CD4-positive, alpha-beta T cell treated with Interferon alpha-2 for 1 hour (primary cell): ENCODE results near the gene PXT1.
A peak's percentile ranks its signal among the peaks of the same experiment; 100 is the strongest.
"Not testable (repeated sequence)": the region's sequence is repeated elsewhere in the genome, so short reads cannot be mapped to it uniquely, and the experiment has no call there.

ENCODE experiments used
- DNase-seq, 2 donors: peaks; one replicate each; pipeline ENCODE4 v3.0.0-alpha.2; 2020 to 2022

The PXT1 gene, protein sequence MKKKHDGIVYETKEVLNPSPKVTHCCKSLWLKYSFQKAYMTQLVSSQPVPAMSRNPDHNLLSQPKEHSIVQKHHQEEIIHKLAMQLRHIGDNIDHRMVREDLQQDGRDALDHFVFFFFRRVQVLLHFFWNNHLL

GRCh38 chr6:36442671-36443470, at the start of gene PXT1, which contains the start of gene KCTD20:
PXT1 (minus strand) TSS chr6:36442854; CDS start chr6:36426082, 16,772 bp downstream.
KCTD20 (plus strand) TSS chr6:36443000; CDS start chr6:36470098, 27,098 bp downstream.
- DNase-seq = peak; percentile 83 to 88

DNA sequence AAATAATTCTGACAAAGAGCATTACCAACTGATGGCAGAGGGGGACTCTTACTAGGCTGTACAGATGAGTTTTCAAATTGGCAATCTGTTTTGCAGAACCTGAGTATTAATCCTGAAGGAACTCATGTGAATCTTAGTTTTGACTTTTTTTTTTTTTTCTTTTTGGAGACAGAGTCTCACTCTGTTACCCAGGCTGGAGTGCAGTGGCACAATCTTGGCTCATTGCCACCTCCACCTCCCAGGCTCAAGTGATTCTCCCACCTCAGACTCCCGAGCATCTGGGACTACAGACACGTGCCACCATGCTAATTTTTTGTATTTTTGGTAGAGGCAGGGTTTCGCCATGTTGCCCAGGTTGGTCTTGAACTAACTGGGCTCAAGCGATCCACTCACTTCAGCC, 49.4 kb upstream of the PXT1 start:
- no peak for DNase-seq

DNA sequence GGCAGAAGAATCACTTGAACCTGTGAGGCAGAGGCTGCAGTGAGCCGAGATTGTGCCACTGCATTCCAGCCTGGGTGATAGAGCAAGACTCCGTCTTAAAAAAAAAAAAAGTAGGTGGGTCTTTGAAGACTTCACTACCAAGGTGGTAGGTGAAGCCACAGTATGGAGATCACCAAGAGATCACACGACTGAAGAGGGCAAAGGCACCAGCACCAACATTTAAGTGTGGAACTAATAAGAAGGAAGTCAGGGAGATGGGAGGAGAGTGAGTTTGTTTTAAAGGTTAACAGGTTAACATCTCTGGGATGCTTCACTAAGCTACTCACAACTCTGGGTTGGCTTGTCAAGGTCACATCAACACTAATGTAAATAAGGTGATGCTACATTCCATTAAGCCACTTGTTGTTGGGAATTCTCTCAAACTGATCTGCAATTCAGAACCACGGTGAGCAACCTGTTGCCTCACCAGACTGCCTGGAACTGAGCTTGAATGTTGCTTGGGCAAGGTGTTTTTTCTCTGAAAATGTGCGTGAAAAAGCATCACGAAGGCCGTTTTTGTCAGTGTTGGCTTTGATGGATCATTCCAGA, 48.8 kb upstream of the PXT1 start:
- no peak for DNase-seq

GRCh38 chr6:36489426-36489825, 46.8 kb upstream of the PXT1 start:
- no peak for DNase-seq

DNA sequence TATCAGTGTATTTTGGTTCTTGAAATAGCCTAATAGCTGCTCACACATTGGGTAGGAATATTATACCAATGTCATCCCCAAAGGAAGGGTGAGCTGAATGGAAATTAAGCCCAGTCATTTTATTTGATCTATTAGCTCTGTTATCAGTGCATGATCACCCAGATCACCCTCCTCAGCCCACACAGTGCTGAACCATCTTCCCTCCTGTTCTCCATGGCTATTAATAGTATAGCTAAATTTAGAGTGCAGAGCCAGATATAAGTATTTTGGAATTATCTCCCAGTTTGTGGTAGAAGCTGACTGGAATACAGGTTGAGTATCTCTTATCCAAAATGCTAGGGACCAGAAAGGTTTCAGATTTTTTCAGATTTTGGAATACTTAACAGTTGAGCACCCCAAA, 45.6 kb upstream of the PXT1 start:
- DNase-seq = no peak

DNA sequence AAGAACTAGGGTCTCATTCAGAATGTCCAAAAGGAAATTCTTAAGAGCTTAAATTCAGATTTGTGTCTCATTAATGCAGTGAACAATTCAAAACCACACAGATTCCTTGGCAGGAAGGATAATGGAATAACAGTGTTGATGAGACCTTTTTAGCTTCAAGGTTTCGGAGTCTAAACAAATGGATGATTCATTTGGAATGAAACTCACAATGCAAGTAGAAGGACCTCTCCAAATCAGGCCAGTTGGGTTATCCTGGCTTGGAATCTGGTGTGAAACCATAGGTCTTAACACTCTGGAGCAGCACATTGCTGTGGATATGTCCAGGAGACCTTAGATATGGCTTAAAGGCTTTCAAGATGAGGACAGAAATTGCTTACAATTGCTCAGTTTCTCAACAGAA, 45.0 kb upstream of the PXT1 start:
- no peak for DNase-seq

GRCh38 chr6:36484736-36485135, 42.1 kb upstream of the PXT1 start:
- no peak for DNase-seq

DNA sequence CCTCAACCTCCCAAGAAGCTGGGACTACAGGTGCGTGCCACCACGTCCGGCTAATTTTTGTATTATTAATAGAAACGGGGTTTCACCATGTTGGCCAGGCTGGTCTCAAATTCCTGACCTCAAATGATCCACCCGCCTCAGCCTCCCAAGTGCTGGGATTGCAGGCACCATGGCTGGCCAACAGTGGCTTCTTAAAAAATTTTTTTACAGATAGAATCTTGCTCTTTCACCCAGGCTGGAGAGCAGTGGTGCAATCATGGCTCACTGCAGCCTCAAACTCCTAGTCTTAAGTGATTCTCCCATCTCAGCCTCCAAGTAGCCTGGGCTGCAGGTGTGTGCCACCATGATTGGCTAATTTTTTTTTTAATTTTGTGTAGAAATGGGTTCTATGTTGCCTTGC, 40.7 kb upstream of the PXT1 start:
- DNase-seq = not testable (repeated sequence)

DNA sequence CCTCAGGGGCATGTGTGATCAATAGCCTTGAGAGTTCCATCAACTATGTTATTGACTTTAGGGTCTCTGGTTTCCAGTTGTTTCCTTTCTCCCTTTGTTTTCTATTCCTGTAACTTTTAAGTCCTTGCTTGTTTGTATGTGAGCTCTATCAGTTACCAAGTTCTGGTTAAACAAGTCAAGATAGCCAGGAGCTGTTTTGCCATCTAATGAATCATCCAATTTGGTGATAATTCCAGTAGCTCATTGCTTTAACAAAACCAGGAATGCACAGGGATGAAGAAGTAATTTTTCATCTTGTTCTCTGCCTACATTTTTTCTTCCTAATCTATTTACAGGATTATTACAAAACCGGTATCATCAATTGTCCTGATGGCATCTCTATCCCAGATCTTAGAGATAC, 36.6 kb upstream of the PXT1 start:
- no peak for DNase-seq

GRCh38 chr6:36478051-36478526, 35.4 kb upstream of the PXT1 start:
- no peak for DNase-seq

DNA sequence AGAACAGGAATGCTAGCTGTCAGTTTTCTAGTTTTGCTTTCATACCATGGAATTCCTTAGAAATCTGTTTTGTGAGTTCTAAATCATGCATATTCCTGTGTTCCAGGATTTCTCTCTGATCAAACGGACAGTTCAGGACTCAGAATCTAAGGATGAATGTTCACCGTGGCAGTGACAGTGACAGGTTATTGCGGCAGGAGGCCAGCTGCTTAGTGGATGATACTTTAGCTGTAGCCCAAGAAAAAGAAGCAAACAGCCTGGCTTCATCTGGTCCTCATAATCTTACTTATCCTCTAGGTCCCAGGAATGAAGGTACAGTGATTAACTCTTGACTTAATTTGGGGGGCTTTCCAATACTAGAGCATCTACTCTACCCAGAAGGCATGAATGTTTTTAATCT, 27.3 kb upstream of the PXT1 start:
- no peak for DNase-seq

- DNase-seq = no peak
These were observed 26.6 kb upstream of the PXT1 start for GRCh38 chr6:36469148-36469661.

DNA sequence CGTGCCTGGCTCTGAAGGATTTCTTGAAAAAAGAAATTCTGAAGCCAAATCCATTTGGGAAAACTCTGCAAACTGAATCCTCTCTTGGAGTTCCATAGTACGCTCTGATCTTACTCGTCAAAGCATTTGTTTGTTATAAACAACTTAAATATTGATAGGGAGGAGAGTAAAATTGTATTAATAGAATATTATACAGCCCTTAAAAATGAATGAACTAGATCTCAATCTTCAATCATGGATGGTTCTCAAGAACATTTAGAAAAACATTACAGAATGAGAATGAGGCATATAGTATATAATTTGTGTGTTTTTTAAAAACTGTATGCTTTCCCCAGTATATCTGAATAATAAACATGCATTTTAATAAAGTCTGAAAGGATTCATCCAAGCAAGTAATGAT, 25.0 kb upstream of the PXT1 start:
- no peak for DNase-seq

GRCh38 chr6:36464233-36464632, 21.6 kb upstream of the PXT1 start:
- DNase-seq = no peak

GRCh38 chr6:36463676-36464075, 21.0 kb upstream of the PXT1 start:
- no peak for DNase-seq

- DNase-seq = no peak
These were observed 19.0 kb upstream of the PXT1 start for GRCh38 chr6:36461646-36462045.

DNA sequence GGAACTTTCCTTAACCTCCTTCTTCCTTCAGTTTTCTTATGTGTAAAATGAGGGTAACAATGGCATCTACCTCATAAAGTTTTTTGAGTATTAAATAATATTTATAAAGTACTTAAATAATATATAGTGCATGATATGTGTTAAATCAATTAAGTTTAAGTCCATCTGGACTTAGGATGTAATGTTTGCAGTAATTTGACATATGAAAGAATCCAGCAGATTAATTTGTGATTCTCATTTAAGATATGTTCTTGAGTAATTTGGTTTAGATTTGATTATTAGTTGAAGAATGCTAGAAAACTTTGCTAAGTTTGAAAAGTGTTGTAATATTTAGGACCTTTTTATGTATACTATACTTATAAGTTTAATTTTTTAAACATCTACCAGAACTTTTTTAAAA, 18.3 kb upstream of the PXT1 start:
- no peak for DNase-seq

DNA sequence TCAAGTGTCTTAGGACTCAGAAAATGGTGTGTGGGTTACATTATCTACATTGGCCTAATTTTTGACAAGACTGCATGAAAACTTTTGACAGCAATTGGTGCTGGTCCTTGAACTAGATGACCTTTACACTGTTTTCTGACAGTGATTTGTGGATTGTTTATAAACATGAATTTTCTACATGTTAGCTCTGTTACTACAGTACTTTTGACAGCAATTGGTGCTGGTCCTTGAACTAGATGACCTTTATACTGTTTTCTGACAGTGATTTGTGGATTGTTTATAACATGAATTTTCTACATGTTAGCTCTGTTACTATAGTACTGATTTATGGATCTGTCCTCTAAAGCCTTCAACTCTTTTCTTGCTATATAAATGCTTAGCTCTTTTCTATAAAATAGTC, 16.8 kb upstream of the PXT1 start:
- DNase-seq = no peak

- DNase-seq = no peak
These were observed 12.9 kb upstream of the PXT1 start for GRCh38 chr6:36455486-36456027.

DNA sequence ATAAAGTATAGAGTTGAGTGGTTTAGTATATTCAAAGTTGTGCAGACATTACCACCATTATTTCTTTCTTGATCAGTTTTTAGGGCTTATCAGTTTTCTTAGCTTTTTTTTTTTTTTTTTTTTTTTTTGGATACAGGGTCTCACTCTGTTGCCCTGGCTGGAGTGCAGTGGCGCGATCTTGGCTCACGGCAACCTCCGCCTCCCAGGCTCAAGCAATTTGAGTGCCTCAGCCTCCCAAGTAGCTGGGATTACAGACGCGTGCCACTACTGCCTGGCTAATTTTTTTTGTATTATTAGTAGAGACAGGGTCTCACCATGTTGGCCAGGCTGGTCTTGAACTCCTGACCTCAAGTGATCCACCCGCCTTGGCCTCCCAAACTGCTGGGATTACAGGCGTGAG, 10.2 kb upstream of the PXT1 start:
- DNase-seq = not testable (repeated sequence)

- DNase-seq = not testable (repeated sequence)
These were observed 6.5 kb upstream of the PXT1 start for GRCh38 chr6:36449173-36449572.

GRCh38 chr6:36445621-36446020, 3.0 kb upstream of the PXT1 start:
- DNase-seq = no peak

DNA sequence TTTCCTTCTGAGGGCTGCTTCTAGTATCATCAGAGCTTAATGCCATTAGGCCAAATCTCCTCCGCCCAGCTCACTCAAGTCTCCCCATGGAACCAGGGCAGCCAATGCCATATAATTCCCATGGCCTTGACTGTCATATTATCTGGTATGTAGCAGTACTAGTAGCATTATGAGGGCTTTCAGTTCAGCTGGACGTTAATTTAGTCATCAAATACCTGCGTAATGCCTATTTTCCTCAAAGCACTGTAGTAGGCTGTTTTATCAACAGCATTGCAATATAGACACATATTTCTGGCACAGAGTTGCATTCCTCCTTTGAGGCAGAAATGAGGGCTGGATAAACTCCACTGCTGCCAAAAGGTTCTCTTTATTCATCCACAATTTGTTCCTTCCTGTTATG, 1.8 kb upstream of the PXT1 start:
- no peak for DNase-seq
